ENCODE results near the gene GAS7. TPM values are rescaled to one million over a fixed set of nuclear protein-coding genes. Genes with fewer than 3 reads are reported as not detected.

GAS7 gene
- total and polyA plus RNA-seq, 10 of the 15 experiments (the other 5 are each of a cell fraction or from before 2014, with no cell fraction given): 2.3 to 53.4 (median 24.0) TPM

GRCh38 chr17:9985646-9986045 is 212.8 kb downstream of the GAS7 start:
- intact Hi-C loops (cut with micrococcal nuclease; ENCODE audit: unreplicated experiment) (loop anchor here (5.0 kb wide), 1 partner anchor 57 kb away; no protein-coding TSS in a partner anchor), in situ Hi-C loops (cut with MboI) (no loop called here)
- Histone ChIP-seq H4K20me1 (ENCODE audit: control insufficient read depth, insufficient read depth) (no peaks in the 10 kb centered on the region), H3K27ac (ENCODE audit: control insufficient read depth, insufficient read depth) (no peak overlapping the region), H3K79me2 (ENCODE audit: control insufficient read depth, insufficient read depth, low read length) (no peaks in the 10 kb centered on the region; the same call in 1 of the 2 replicates), H3K4me3 (no peak overlapping the region), H3K9ac (ENCODE audit: control insufficient read depth, insufficient read depth, low read length) (no peak overlapping the region), H3K4me2 (ENCODE audit: control insufficient read depth, insufficient read depth) (no peak overlapping the region), H3K27me3 (replicated peaks in 1 of 2; ENCODE audit: control insufficient read depth in 2 of 2, insufficient read depth in 2 of 2, low read length in 1 of 2) (no peaks in the 10 kb centered on the region), H2AFZ (ENCODE audit: control insufficient read depth, low read depth, low read length) (no peak overlapping the region), H3K36me3 (ENCODE audit: control insufficient read depth in 2 of 2, insufficient read depth in 2 of 2, low read length in 1 of 2) (no peaks in the 10 kb centered on the region), H3K9me3 (replicated peaks; ENCODE audit: control insufficient read depth, insufficient read depth, low read length) (no peaks in the 10 kb centered on the region; the same call in 2 of the 3 replicates), H3K4me1 (ENCODE audit: control insufficient read depth, insufficient read depth, low read length) (peaks cover 4% of the 10 kb centered on the region; the same call in 1 of the 2 replicates)
- DNase-seq (ENCODE audit: low read depth, low spot score): no peak
- no peak for FAIRE-seq
- no peak for ATAC-seq
- ChIA-PET CTCF (interaction anchor here (0.8 to 1.4 kb wide), 2 partner anchors 19 to 58 kb away, joined by 3 to 4 read pairs; no protein-coding TSS in a partner anchor), RAD21 (ENCODE audit: unreplicated experiment) (no interaction called here), POLR2A (no interaction called here), SMC1A (ENCODE audit: uncharacterized antibody, unreplicated experiment) (no interaction called here)
- no TSS peak for BruUV-seq (replicated peaks)
- 76% methylated on average over 8 of the region's 8 CpGs for WGBS (ENCODE audit: insufficient coverage, insufficient replicate concordance, low lambda C conversion rate, missing lambda C conversion rate)
- TF ChIP-seq NFIC (IDR thresholded peaks at IDR 0.05; ENCODE audit: low read depth, low read length) (no peak), KLF5 (IDR thresholded peaks at IDR 0.05; ENCODE audit: partially characterized antibody) (no peak), GATAD2B (conservative IDR thresholded peaks at IDR 0.05; ENCODE audit: low read depth) (no peak), TCF12 (IDR thresholded peaks at IDR 0.05; ENCODE audit: low read depth, low read length) (no peak), NFYA (IDR thresholded peaks at IDR 0.05; ENCODE audit: borderline replicate concordance, low read depth, low read length) (no peak), STAT3 (IDR thresholded peaks at IDR 0.05; ENCODE audit: low read depth, low read length) (no peak), NKRF (conservative IDR thresholded peaks at IDR 0.05) (no peak), NRF1 (conservative IDR thresholded peaks at IDR 0.05; ENCODE audit: low read depth, low read length) (no peak), BHLHE40 (IDR thresholded peaks at IDR 0.05; ENCODE audit: borderline replicate concordance in 1 of 2, low read depth in 2 of 2, low read length in 1 of 2) (no peak), EZH2 (IDR thresholded peaks at IDR 0.05; ENCODE audit: borderline replicate concordance, control insufficient read depth, low read depth, low read length) (no peak), USF2 (IDR thresholded peaks at IDR 0.05; ENCODE audit: borderline replicate concordance, low read depth, low read length) (no peak), ZNF207 (IDR thresholded peaks at IDR 0.05; ENCODE audit: borderline replicate concordance) (no peak), PAX5 (IDR thresholded peaks at IDR 0.05; ENCODE audit: borderline replicate concordance, low read depth, low read length) (no peak), ZNF592 (IDR thresholded peaks at IDR 0.05) (no peak), SREBF1 (IDR thresholded peaks at IDR 0.05; ENCODE audit: low read length) (no peak), ESRRA (IDR thresholded peaks at IDR 0.05; ENCODE audit: low read length) (no peak), POU2F2 (IDR thresholded peaks at IDR 0.05; ENCODE audit: borderline replicate concordance, low read depth, low read length) (no peak)
